IMR-90 (cell line): ENCODE results near the gene UBAC1. TPM values are rescaled to one million over a fixed set of nuclear protein-coding genes. Genes with fewer than 3 reads are reported as not detected.

Source experiments
- ATAC-seq: fragments of 200-7000 bp; cut with Tn5 transposase; 2 replicates; pipeline ENCODE4 v1.9.1; 2020; ENCODE audit warnings: low read depth, mild to moderate bottlenecking, moderate library complexity
- BruUV-seq: library from RNA; stranded (reverse); fragments of 400-500 nt; replicated peaks from 2 replicates; lab custom pipeline; 2021; lab: Mats Ljungman, UMichigan
- CTCF ChIA-PET: fragments of 300-600 bp; formaldehyde crosslinking; extraction: SDS; loops from one replicate; lab custom pipeline; 2021; ENCODE audit warnings: antibody characterized with exemption; lab: Yijun Ruan, JAX
- POLR2A ChIA-PET: fragments of 300-600 bp; sonication (Branson Sonifier 250); formaldehyde crosslinking; loops from one replicate; lab custom pipeline; 2022; ENCODE audit warnings: antibody characterized with exemption; ENCODE audit not compliant: unreplicated experiment; lab: Charles Lee
- DNase-seq: peaks from one replicate; pipeline ENCODE4 v3.0.0; 2013
- H2AFZ ChIP-seq: replicated peaks from 2 replicates; pipeline ENCODE3; 2013; ENCODE audit warnings: low read length, mild to moderate bottlenecking; ENCODE audit not compliant: poor library complexity
- H2AK5ac ChIP-seq: 2 replicates; pipeline ENCODE4 v1.6.1; 2013; ENCODE audit warnings: low read depth, low read length, inconsistent platforms
- H2AK9ac ChIP-seq: replicated peaks from 2 replicates; pipeline ENCODE3; 2013; ENCODE audit warnings: mild to moderate bottlenecking, low read depth, low read length, moderate library complexity; ENCODE audit not compliant: poor library complexity
- H2BK120ac ChIP-seq: 2 replicates; pipeline ENCODE4 v1.6.1; 2013; ENCODE audit warnings: low read depth, low read length, inconsistent platforms
- H2BK15ac ChIP-seq: 3 replicates; pipeline ENCODE4 v1.6.1; 2013; ENCODE audit warnings: low read depth, low read length, inconsistent platforms
- H2BK20ac ChIP-seq: 2 replicates; pipeline ENCODE4 v1.6.1; 2013; ENCODE audit warnings: low read depth, mild to moderate bottlenecking, inconsistent platforms, low read length, moderate library complexity
- H2BK5ac ChIP-seq: 2 replicates; pipeline ENCODE4 v1.6.1; 2013; ENCODE audit warnings: mild to moderate bottlenecking, low read depth, low read length, inconsistent platforms; ENCODE audit not compliant: poor library complexity, severe bottlenecking
- H3K14ac ChIP-seq: replicated peaks from 2 replicates; pipeline ENCODE4 v1.6.1; 2013; ENCODE audit warnings: low read depth, low read length, inconsistent platforms
- H3K18ac ChIP-seq: 2 replicates; pipeline ENCODE4 v1.6.1; 2013; ENCODE audit warnings: low read depth, low read length, control low read depth
- H3K23ac ChIP-seq: 2 replicates; pipeline ENCODE4 v1.6.1; 2013; ENCODE audit warnings: low read depth, low read length, inconsistent platforms
- H3K27ac ChIP-seq: 2 replicates; pipeline ENCODE4 v1.5.1; 2013; ENCODE audit warnings: mild to moderate bottlenecking, control low read depth, low read length; ENCODE audit not compliant: insufficient read depth
- H3K27me3 ChIP-seq: 2 replicates; pipeline ENCODE4 v1.6.1; 2013; ENCODE audit warnings: low read length; ENCODE audit not compliant: control insufficient read depth, insufficient read depth
- H3K36me3 ChIP-seq: 2 replicates; pipeline ENCODE4 v1.6.1; 2013; ENCODE audit warnings: low read length, mixed read lengths; ENCODE audit not compliant: control insufficient read depth, insufficient read depth
- H3K4ac ChIP-seq: 2 replicates; pipeline ENCODE4 v1.6.1; 2013; ENCODE audit warnings: low read depth, low read length, inconsistent platforms
- H3K4me1 ChIP-seq: 2 replicates; pipeline ENCODE4 v1.6.1; 2013; ENCODE audit warnings: low read length, mixed read lengths; ENCODE audit not compliant: control insufficient read depth, insufficient read depth
- H3K4me2 ChIP-seq: 2 replicates; pipeline ENCODE4 v1.6.1; 2013; ENCODE audit warnings: low read depth, mild to moderate bottlenecking, control low read depth, low read length, moderate library complexity
- H3K4me3 ChIP-seq: 2 replicates; pipeline ENCODE4 v1.5.1; 2013; ENCODE audit warnings: low read depth, mild to moderate bottlenecking, control low read depth, low read length, moderate library complexity; ENCODE audit not compliant: insufficient read depth
- H3K56ac ChIP-seq: 2 replicates; pipeline ENCODE4 v1.6.1; 2013; ENCODE audit warnings: low read length, inconsistent platforms; ENCODE audit not compliant: insufficient read depth; ENCODE audit errors: extremely low read depth
- H3K79me1 ChIP-seq, 2 experiments: 2 replicates each; pipeline ENCODE4 v1.6.1; 2013; ENCODE audit warnings: low read length in 2 of 2, inconsistent platforms in 1 of 2, low read depth in 1 of 2
- H3K9ac ChIP-seq: 2 replicates; pipeline ENCODE4 v1.6.1; 2013; ENCODE audit warnings: low read depth, low read length, control low read depth
- H3K9me1 ChIP-seq: 2 replicates; pipeline ENCODE4 v1.6.1; 2013; ENCODE audit warnings: low read length, inconsistent platforms; ENCODE audit not compliant: insufficient read depth
- H3K9me3 ChIP-seq: 2 replicates; pipeline ENCODE4 v1.6.1; 2013; ENCODE audit warnings: low read length; ENCODE audit not compliant: control insufficient read depth, insufficient read depth
- H4K20me1 ChIP-seq: 2 replicates; pipeline ENCODE4 v1.6.1; 2013; ENCODE audit warnings: low read length, inconsistent platforms; ENCODE audit not compliant: insufficient read depth
- H4K5ac ChIP-seq: 2 replicates; pipeline ENCODE4 v1.6.1; 2013; ENCODE audit warnings: mild to moderate bottlenecking, low read depth, low read length, control low read depth
- H4K8ac ChIP-seq, 2 experiments: 2 replicates each; pipeline ENCODE4 v1.6.1; 2013; ENCODE audit warnings: low read depth in 2 of 2, low read length in 2 of 2, control low read depth in 1 of 2, inconsistent platforms in 1 of 2
- H4K91ac ChIP-seq: 2 replicates; pipeline ENCODE4 v1.6.1; 2013; ENCODE audit warnings: low read depth, low read length, inconsistent platforms; ENCODE audit not compliant: insufficient read depth
- BHLHE40 ChIP-seq: fragments of 150-350 bp; IDR thresholded peaks from 2 replicates; pipeline ENCODE4 v1.6.1; 2016; ENCODE audit warnings: mild to moderate bottlenecking, low read depth, low read length
- MAZ ChIP-seq: IDR thresholded peaks from 2 replicates; pipeline ENCODE4 v1.6.1; 2012; ENCODE audit warnings: low read depth, mild to moderate bottlenecking, low read length, improper control_type of control experiment, moderate library complexity, borderline replicate concordance
- NFE2L2 ChIP-seq: fragments of 150-350 bp; IDR thresholded peaks from 2 replicates; pipeline ENCODE4 v1.6.1; 2016; ENCODE audit warnings: low read depth, mild to moderate bottlenecking, low read length
- WGBS, 2 experiments: methylation state at CpG; one replicate each; pipeline versions ENCODE4 v1.1.5 to v1.1.7; 2013; ENCODE audit warnings: missing lambda C conversion rate in 2 of 2; ENCODE audit not compliant: insufficient read length in 1 of 2; ENCODE audit errors: extremely low coverage in 2 of 2; 5-methylcytosine and 5-hydroxymethylcytosine counted together
- dilution Hi-C: fragments of 300-500 bp; cut with HindIII; formaldehyde crosslinking; loops from one replicate; pipeline ENCODE4 v1.14.3; 2018; ENCODE audit warnings: low sequenced_read_pairs; ENCODE audit not compliant: unreplicated experiment
- in situ Hi-C: fragments of 300-500 bp; cut with MboI; formaldehyde crosslinking; loops from 3 replicates; pipeline ENCODE4 v1.14.3; 2019; ENCODE audit warnings: low sequenced_read_pairs, inconsistent platforms, mixed read lengths
- intact Hi-C: fragments of 100-400 bp; cut with micrococcal nuclease; formaldehyde crosslinking; loops from 2 replicates; pipeline ENCODE4 v1.10.0; 2022
- polyA plus RNA-seq, 3 experiments: library from polyadenylated mRNA; depleted of rRNA; stranded (reverse); fragments of >200 nt; gene quantifications; 2 replicates each; pipeline ENCODE4 v1.2.3, GENCODE V29; 2012; ENCODE audit warnings: low replicate concordance in 1 of 3
- total RNA-seq: library from RNA; depleted of rRNA; stranded (reverse); fragments of >200 nt; gene quantifications from 2 replicates; pipeline ENCODE4 v1.2.3, GENCODE V29; 2012
- TF ChIP-seq, protein P1 (sequence below): conservative IDR thresholded peaks from 2 replicates; pipeline ENCODE4 v1.5.1; 2012; ENCODE audit warnings: mild to moderate bottlenecking, low read depth, low read length, improper control_type of control experiment

Gene UBAC1
- total and polyA plus RNA-seq, 2 of the 4 experiments (the other 2 are of a cell fraction) = 25.3 to 33.9 TPM

DNA sequence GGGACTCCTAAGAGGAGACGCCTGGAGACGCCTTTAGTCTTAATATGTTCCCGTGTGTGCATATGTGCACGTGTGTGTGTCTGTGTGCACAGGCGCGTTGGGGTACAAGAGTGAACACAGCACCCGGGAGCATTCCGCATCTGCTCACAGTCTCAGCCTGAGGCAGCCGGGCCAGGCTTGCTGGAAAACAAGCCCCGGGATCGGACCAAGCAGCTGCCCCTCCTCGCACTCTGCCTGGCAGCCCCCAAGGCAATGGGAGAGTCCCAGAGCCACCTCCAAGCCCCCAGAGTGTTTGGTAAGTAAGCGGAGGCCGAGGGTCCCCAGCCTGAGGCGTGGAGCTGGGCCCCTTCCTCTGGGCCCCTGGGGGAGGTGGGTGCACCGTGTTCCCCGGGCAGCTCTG lies 27.3 kb upstream of the UBAC1 start:
- in situ Hi-C loops = no loop called here
- Histone ChIP-seq H2AK9ac (no peak overlapping the region), H3K4me2 (no peak overlapping the region), H3K23ac (no peak overlapping the region), H4K20me1 (no peaks in the 10 kb centered on the region), H2BK5ac (no peak overlapping the region), H3K27ac (no peak overlapping the region), H3K9me3 (no peaks in the 10 kb centered on the region), H3K4me1 (peaks cover 13% of the 10 kb centered on the region), H3K27me3 (peaks cover 5% of the 10 kb centered on the region; the same call in 1 of the 2 replicates), H3K14ac (no peak overlapping the region), H3K9me1 (no peaks in the 10 kb centered on the region), H3K56ac (no peak overlapping the region), H3K4ac (no peak overlapping the region), H2AK5ac (no peak overlapping the region), H4K5ac (no peak overlapping the region), H3K79me1 (0 out of 4 replicates have a peak, but pooled peaks cover 0 to 3% of the 10 kb centered on the region in 2 experiments), H4K91ac (no peak overlapping the region), H3K18ac (no peak overlapping the region), H2BK120ac (no peak overlapping the region), H3K36me3 (no peaks in the 10 kb centered on the region), H4K8ac (no peak overlapping the region), H2BK15ac (no peak overlapping the region), H2AFZ (no peak overlapping the region), H3K9ac (no peak overlapping the region), H2BK20ac (no peak overlapping the region), H3K4me3 (no peak overlapping the region)
- TF ChIP-seq, protein P1, sequence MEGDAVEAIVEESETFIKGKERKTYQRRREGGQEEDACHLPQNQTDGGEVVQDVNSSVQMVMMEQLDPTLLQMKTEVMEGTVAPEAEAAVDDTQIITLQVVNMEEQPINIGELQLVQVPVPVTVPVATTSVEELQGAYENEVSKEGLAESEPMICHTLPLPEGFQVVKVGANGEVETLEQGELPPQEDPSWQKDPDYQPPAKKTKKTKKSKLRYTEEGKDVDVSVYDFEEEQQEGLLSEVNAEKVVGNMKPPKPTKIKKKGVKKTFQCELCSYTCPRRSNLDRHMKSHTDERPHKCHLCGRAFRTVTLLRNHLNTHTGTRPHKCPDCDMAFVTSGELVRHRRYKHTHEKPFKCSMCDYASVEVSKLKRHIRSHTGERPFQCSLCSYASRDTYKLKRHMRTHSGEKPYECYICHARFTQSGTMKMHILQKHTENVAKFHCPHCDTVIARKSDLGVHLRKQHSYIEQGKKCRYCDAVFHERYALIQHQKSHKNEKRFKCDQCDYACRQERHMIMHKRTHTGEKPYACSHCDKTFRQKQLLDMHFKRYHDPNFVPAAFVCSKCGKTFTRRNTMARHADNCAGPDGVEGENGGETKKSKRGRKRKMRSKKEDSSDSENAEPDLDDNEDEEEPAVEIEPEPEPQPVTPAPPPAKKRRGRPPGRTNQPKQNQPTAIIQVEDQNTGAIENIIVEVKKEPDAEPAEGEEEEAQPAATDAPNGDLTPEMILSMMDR = no peak
- no peak for TF ChIP-seq MAZ
- TF ChIP-seq NFE2L2 = no peak
- no peak for TF ChIP-seq BHLHE40
- ChIA-PET POLR2A (no interaction called here), CTCF (no interaction called here)
- ATAC-seq (no peak), DNase-seq (no peak)
- intact Hi-C loops = no loop called here
- dilution Hi-C loops = no loop called here
- BruUV-seq = no TSS peak
- 73% methylated on average over 9 of the region's 17 CpGs; no CpG with 5 or more reads in 1 of the 2 experiments for WGBS, 2 experiments
